HG02759 (cell line): ENCODE results near the gene SLAMF6.
"Not testable (repeated sequence)": the region's sequence is repeated elsewhere in the genome, so short reads cannot be mapped to it uniquely, and the experiment has no call there.

ENCODE experiments used
- ATAC-seq: cut with Tn5 transposase; IDR thresholded peaks from one replicate; pipeline ENCODE4 v1.9.1; 2021; ENCODE audit warnings: mild to moderate bottlenecking, moderate library complexity; ENCODE audit not compliant: unreplicated experiment

The SLAMF6 gene

GRCh38 chr1:160522622-160523345, at the start of gene SLAMF6:
Gene SLAMF6 (minus strand): TSS chr1:160523255. CDS start chr1:160523192, 63 bp downstream.
- ATAC-seq: peak; percentile 61

GRCh38 chr1:160570840-160571239, 47.8 kb upstream of the SLAMF6 start:
- ATAC-seq: no peak

- ATAC-seq: no peak
Observed at GRCh38 chr1:160569806-160570205, 46.8 kb upstream of the SLAMF6 start.

GRCh38 chr1:160567858-160568682, 45.0 kb upstream of the SLAMF6 start:
- ATAC-seq: peak; percentile 68

- ATAC-seq: no peak
Observed at GRCh38 chr1:160567341-160567740, 44.3 kb upstream of the SLAMF6 start.

- ATAC-seq: no peak
Observed at GRCh38 chr1:160565564-160565963, 42.5 kb upstream of the SLAMF6 start.

- ATAC-seq: not testable (repeated sequence)
Observed at GRCh38 chr1:160563230-160563629, 40.2 kb upstream of the SLAMF6 start.

- not testable (repeated sequence) for ATAC-seq
Observed at GRCh38 chr1:160562745-160563144, 39.7 kb upstream of the SLAMF6 start.

- ATAC-seq: no peak
Observed at GRCh38 chr1:160560806-160561205, 37.8 kb upstream of the SLAMF6 start.

GRCh38 chr1:160560045-160560705, 37.1 kb upstream of the SLAMF6 start:
- ATAC-seq: no peak

GRCh38 chr1:160559437-160559836, 36.4 kb upstream of the SLAMF6 start:
- not testable (repeated sequence) for ATAC-seq

GRCh38 chr1:160558660-160559380, 35.8 kb upstream of the SLAMF6 start:
- no peak for ATAC-seq

- ATAC-seq: no peak
Observed at GRCh38 chr1:160553778-160554177, 30.7 kb upstream of the SLAMF6 start.

- no peak for ATAC-seq
Observed at GRCh38 chr1:160552425-160552824, 29.4 kb upstream of the SLAMF6 start.

GRCh38 chr1:160550572-160551034, 27.5 kb upstream of the SLAMF6 start:
- no peak for ATAC-seq

GRCh38 chr1:160549665-160550006, 26.6 kb upstream of the SLAMF6 start:
- no peak for ATAC-seq

- peak; percentile 68 for ATAC-seq
Observed at GRCh38 chr1:160548960-160549664, 26.1 kb upstream of the SLAMF6 start.

GRCh38 chr1:160548183-160548582, 25.1 kb upstream of the SLAMF6 start:
- peak; percentile 57 for ATAC-seq

- ATAC-seq: no peak
Observed at GRCh38 chr1:160547422-160547821, 24.4 kb upstream of the SLAMF6 start.

GRCh38 chr1:160546942-160547341, 23.9 kb upstream of the SLAMF6 start:
- no peak for ATAC-seq
